ENCODE measurements around the gene AKIRIN2. TPM values are rescaled to one million over a fixed set of nuclear protein-coding genes. Genes with fewer than 3 reads are reported as not detected.
A peak's percentile ranks its signal among the peaks of the same experiment; 100 is the strongest.
"Not testable (repeated sequence)": the region's sequence is repeated elsewhere in the genome, so short reads cannot be mapped to it uniquely, and the experiment has no call there.

The AKIRIN2 gene
- total and polyA plus RNA-seq, 2 experiments from 2014 or later: 66.7 to 82.6 TPM

DNA sequence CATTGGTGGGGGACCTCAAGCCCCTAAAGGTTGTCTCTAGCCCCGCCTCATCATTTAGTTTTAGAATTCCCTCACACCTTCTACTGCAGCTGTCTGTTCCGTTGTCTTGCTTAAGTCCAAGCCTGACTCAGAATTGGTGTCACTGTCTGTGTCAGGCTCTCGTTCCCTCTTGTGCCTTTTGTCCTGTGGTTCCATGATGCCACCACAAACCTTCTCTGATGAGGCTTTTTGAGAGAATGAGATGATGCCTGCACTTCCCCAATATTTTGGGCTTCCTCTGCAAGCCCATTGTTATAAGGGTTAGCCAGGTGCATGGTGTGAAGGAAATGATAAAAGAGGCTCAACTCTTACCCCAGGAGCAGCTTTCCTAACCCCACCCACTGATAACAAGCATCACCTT is 8.1 kb upstream of the AKIRIN2 start:
- no peaks in the 10 kb centered on the region for H3K36me3 ChIP-seq
- no peaks in the 10 kb centered on the region for H3K27me3 ChIP-seq
- H3K4me3 ChIP-seq: no peak overlapping the region
- DNase-seq (ENCODE audit: low read depth in 1 of 2, low spot score in 1 of 2): no peak
- no peaks in the 10 kb centered on the region for H3K4me1 ChIP-seq (ENCODE audit: low read depth)
- H3K27ac ChIP-seq: no peak overlapping the region
- H3K9me3 ChIP-seq (ENCODE audit: low read depth): no peaks in the 10 kb centered on the region
- TF ChIP-seq, protein P1, sequence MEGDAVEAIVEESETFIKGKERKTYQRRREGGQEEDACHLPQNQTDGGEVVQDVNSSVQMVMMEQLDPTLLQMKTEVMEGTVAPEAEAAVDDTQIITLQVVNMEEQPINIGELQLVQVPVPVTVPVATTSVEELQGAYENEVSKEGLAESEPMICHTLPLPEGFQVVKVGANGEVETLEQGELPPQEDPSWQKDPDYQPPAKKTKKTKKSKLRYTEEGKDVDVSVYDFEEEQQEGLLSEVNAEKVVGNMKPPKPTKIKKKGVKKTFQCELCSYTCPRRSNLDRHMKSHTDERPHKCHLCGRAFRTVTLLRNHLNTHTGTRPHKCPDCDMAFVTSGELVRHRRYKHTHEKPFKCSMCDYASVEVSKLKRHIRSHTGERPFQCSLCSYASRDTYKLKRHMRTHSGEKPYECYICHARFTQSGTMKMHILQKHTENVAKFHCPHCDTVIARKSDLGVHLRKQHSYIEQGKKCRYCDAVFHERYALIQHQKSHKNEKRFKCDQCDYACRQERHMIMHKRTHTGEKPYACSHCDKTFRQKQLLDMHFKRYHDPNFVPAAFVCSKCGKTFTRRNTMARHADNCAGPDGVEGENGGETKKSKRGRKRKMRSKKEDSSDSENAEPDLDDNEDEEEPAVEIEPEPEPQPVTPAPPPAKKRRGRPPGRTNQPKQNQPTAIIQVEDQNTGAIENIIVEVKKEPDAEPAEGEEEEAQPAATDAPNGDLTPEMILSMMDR (IDR thresholded peaks at IDR 0.05; ENCODE audit: low read depth, low read length): no peak

DNA sequence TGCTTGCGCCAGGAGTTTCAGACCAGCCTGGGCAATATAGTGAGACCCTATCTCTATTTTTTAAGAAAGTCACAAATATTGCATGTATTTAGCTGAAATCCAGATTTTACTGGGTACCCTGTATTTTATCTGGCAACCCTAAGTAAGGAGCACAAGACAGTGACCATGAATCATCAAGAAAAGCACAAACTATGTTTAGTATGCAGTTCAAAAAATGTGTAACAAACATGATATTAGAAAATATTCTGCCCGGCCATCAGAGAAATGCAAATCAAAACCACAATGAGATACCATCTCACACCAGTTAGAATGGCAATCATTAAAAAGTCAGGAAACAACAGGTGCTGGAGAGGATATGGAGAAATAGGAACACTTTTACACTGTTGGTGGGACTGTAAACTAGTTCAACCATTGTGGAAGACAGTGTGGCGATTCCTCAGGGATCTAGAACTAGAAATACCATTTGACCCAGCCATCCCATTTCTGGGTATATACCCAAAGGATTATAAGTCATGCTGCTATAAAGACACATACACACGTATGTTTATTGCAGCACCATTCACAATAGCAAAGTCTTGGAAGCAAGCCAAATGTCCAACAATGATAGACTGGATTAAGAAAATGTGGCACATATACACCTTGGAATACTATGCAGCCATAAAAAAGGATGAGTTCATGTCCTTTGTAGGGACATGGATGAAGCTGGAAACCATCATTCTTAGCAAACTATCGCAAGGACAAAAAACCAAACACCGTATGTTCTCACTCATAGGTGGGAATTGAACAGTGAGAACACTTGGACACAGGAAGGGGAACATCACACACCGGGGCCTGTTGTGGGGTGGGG is 6.8 kb upstream of the AKIRIN2 start:
- H3K27ac ChIP-seq; H3K36me3 ChIP-seq; DNase-seq (ENCODE audit: low read depth in 1 of 2, low spot score in 1 of 2); H3K9me3 ChIP-seq (ENCODE audit: low read depth); H3K27me3 ChIP-seq; H3K4me3 ChIP-seq; H3K4me1 ChIP-seq (ENCODE audit: low read depth): not testable (repeated sequence)

DNA sequence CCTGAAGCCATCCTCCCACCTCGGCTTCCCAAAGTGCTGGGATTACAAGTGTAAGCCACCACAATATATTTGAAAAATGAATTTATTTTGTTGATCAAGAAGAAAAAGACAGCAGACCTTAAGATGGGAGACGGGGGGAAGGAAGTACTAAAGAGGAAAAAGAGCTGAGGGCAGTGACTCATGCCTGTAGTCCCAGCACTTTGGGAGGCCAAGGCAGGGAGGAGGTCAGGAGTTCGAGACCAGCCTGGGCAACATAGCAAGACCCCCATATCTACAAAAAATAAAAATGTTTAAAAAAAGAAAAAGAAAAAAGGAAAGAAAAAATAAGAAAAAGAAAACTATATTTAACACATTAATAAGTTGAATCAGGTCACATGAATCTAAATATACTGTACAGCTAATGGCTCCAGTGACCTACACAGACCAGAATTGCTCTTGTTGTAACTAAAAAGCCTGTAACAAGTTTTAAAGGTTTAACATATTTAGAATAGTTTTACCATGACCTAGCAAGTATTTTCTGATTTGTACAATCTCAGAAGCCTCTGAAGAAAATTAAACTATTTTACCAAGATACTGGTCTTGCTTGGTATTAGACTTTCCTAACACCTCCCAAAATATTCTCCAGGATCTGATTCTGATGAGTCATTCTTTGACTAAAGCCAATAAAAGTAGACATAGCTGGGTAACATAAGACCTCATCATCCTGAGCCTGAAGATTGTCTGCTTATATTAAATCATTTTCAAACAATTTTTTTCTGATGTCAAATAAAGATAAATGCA is 4.3 kb upstream of the AKIRIN2 start:
- peak in 1 of 2 donors; percentile 59 for DNase-seq (ENCODE audit: low read depth in 1 of 2, low spot score in 1 of 2)

DNA sequence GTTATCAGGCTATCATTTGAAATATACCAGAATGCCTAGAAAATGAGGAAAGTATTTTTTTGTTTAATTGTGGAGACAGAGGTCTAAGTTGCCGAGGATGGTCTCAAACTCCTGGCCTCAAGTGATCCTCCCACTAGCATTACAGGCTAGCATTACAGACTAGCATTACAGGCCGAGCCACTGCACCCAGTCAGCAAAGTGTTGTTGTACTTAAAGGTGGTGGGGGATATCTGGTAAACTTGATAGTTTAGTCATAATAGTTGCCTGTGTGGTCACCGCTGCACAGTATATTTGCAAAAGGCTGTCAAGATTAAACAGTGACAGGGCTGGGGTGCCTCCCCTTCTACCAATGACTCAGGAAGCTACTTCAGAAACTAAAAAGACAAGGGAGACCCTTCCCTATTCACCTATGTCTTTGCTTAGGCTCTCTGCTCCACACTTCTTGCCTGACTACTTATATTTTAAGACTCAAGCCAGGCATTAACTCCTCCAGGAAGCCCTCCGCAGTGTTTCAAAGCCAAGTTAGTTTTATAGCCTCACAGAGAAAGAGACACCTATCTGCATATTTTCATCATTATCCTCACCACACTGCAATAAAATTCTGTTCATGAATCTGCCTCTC is 3.1 kb upstream of the AKIRIN2 start:
- H3K36me3 ChIP-seq: no peaks in the 10 kb centered on the region
- no peaks in the 10 kb centered on the region for H3K9me3 ChIP-seq (ENCODE audit: low read depth)
- TF ChIP-seq, protein P1 (IDR thresholded peaks at IDR 0.05; ENCODE audit: low read depth, low read length): no peak
- no peak for DNase-seq (ENCODE audit: low read depth in 1 of 2, low spot score in 1 of 2)
- no peak overlapping the region for H3K27ac ChIP-seq
- no peaks in the 10 kb centered on the region for H3K27me3 ChIP-seq
- no peak overlapping the region for H3K4me3 ChIP-seq
- H3K4me1 ChIP-seq (ENCODE audit: low read depth): no peaks in the 10 kb centered on the region

More for the DNA sequence above, 4.3 kb upstream of the AKIRIN2 start:
- H3K36me3 ChIP-seq: no peaks in the 10 kb centered on the region
- H3K4me3 ChIP-seq: no peak overlapping the region
- H3K27me3 ChIP-seq: no peaks in the 10 kb centered on the region
- no peak overlapping the region for H3K27ac ChIP-seq
- no peaks in the 10 kb centered on the region for H3K4me1 ChIP-seq (ENCODE audit: low read depth)
- TF ChIP-seq, protein P1 (IDR thresholded peaks at IDR 0.05; ENCODE audit: low read depth, low read length): no peak
- H3K9me3 ChIP-seq (ENCODE audit: low read depth): no peaks in the 10 kb centered on the region

DNA sequence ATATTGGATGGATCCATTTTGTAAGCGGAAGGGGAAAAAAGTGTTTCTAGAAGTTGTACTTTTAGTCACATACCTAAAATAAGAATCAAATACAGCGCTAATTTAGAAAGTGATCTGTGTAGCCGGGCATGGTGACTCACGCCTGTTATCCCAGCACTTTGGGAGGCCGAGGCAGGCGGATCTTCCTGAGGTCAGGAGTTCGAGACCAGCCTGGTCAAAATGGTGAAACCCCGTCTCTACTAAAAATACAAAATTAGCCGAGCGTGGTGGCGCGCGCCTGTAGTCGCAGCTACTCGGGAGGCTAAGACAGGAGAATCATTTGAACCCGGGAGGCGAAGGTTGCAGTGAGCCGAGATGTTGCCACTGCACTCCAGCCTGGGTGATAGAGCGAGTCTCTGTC is 1.0 kb upstream of the AKIRIN2 start:
- peak in 1 of 2 donors; percentile 27 for DNase-seq (ENCODE audit: low read depth in 1 of 2, low spot score in 1 of 2)
- H3K4me1 ChIP-seq (ENCODE audit: low read depth); H3K27me3 ChIP-seq; H3K9me3 ChIP-seq (ENCODE audit: low read depth); H3K36me3 ChIP-seq: not testable (repeated sequence)
- H3K4me3 ChIP-seq: peak overlapping the region; percentile 96
- H3K27ac ChIP-seq: peak overlapping the region; percentile 91

DNA sequence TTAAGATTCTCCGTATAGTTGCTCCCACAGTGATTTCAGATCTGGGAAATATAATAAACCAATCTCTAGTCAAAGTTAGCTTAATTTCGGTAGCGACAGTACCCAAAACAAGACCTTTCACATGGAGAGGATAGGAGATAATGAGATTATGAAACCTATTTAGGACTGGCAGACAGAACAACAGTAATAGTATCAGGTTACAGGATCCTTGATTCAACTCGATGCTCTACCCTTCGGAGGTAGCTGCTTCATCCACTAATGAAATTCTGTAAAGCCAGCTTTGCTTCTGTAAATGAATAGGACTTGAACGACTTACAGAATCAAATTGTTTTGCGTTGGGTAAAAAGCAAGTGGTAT is 534 bp upstream of the AKIRIN2 start:
- H3K27ac ChIP-seq: peak overlapping the region; percentile 91
- TF ChIP-seq, protein P1 (IDR thresholded peaks at IDR 0.05; ENCODE audit: low read depth, low read length): no peak
- no peaks in the 10 kb centered on the region for H3K9me3 ChIP-seq (ENCODE audit: low read depth)
- peak; percentile 56 to 74 for DNase-seq (ENCODE audit: low read depth in 1 of 2, low spot score in 1 of 2)
- H3K27me3 ChIP-seq: no peaks in the 10 kb centered on the region
- no peaks in the 10 kb centered on the region for H3K4me1 ChIP-seq (ENCODE audit: low read depth)
- H3K36me3 ChIP-seq: no peaks in the 10 kb centered on the region
- H3K4me3 ChIP-seq: peak overlapping the region; percentile 96

Measured in cardiac muscle cell (in vitro differentiated cells and primary cell).